22Rv1 (cell line): ENCODE results near the gene MICB.

Experiments
- H3K27ac ChIP-seq: fragments of 450-650 bp; 2 replicates; pipeline ENCODE4 v1.5.1; 2017
- CTCF ChIP-seq: fragments of 450-650 bp; IDR thresholded peaks from 2 replicates; pipeline ENCODE4 v1.5.1; 2017; ENCODE audit warnings: mild to moderate bottlenecking
- ZFX ChIP-seq: fragments of 450-650 bp; IDR thresholded peaks from 2 replicates; pipeline ENCODE4 v1.6.1; 2017; ENCODE audit warnings: antibody characterized with exemption, borderline replicate concordance

MICB gene

GRCh38 chr6:31531771-31532643 lies 34.1 kb downstream of the MICB start:
- TF ChIP-seq CTCF (no peak), ZFX (no peak)
- peak overlapping the region; percentile 28; the same call in 1 of the 2 replicates for H3K27ac ChIP-seq

- peak overlapping the region; percentile 28; the same call in 1 of the 2 replicates for H3K27ac ChIP-seq
- TF ChIP-seq CTCF (no peak), ZFX (no peak)
Measured at GRCh38 chr6:31532644-31533454, 34.9 kb downstream of the MICB start.

- no peak overlapping the region for H3K27ac ChIP-seq
- TF ChIP-seq CTCF (no peak), ZFX (no peak)
Measured at GRCh38 chr6:31533455-31533841, 35.5 kb downstream of the MICB start.

- no peak overlapping the region for H3K27ac ChIP-seq
- no peak for TF ChIP-seq ZFX
- TF ChIP-seq CTCF: no peak
Measured at GRCh38 chr6:31534011-31534410, 36.1 kb downstream of the MICB start.

GRCh38 chr6:31534521-31535040 lies 36.6 kb downstream of the MICB start:
- H3K27ac ChIP-seq: no peak overlapping the region
- TF ChIP-seq ZFX (no peak), CTCF (no peak)

- no peak overlapping the region for H3K27ac ChIP-seq
- TF ChIP-seq ZFX: no peak
Measured at GRCh38 chr6:31535538-31536324, 37.8 kb downstream of the MICB start.

GRCh38 chr6:31538805-31539400 lies 41.0 kb downstream of the MICB start:
- no peak overlapping the region for H3K27ac ChIP-seq
- TF ChIP-seq ZFX (no peak), CTCF (no peak)
